Frontal cortex (tissue), 4 donors: Measurements from ENCODE around the gene ZDHHC14. TPM values are rescaled to one million over a fixed set of nuclear protein-coding genes. Genes with fewer than 3 reads are reported as not detected.

ENCODE experiments used
- DNase-seq, 2 donors: peaks; one replicate each; pipeline ENCODE4 v3.0.0; 2012; ENCODE audit warnings: low spot score in 2 of 2
- FAIRE-seq: peaks from 2 replicates; lab custom pipeline; 2012; peaks lifted over from hg19 to GRCh38; lab: Jason Lieb, UNC
- total RNA-seq: library from RNA; depleted of rRNA; stranded (reverse); fragments of >200 nt; gene quantifications from one replicate; pipeline ENCODE4 v1.2.3, GENCODE V29; 2014
- donor health status: control.
- donor health status: control.
- donor health status: control.

The ZDHHC14 gene
- total RNA-seq, 1 donor from 2014 or later: 9.0 TPM

- FAIRE-seq: no peak
- DNase-seq: no peak
Observed at GRCh38 chr6:157525918-157526425, 145.0 kb downstream of the ZDHHC14 start.

GRCh38 chr6:157527471-157527907 lies 146.5 kb downstream of the ZDHHC14 start:
- FAIRE-seq (no peak), DNase-seq (no peak)

- no peak for FAIRE-seq
Observed at GRCh38 chr6:157528931-157529653, 148.1 kb downstream of the ZDHHC14 start.

GRCh38 chr6:157529654-157530039 lies 148.7 kb downstream of the ZDHHC14 start:
- FAIRE-seq: no peak
- DNase-seq: no peak

More at GRCh38 chr6:157528931-157529653, 148.1 kb downstream of the ZDHHC14 start:
- no peak for DNase-seq

GRCh38 chr6:157530126-157530525 lies 149.1 kb downstream of the ZDHHC14 start:
- DNase-seq: no peak
- no peak for FAIRE-seq

- FAIRE-seq: no peak
Observed at GRCh38 chr6:157530724-157531168, 149.8 kb downstream of the ZDHHC14 start.

GRCh38 chr6:157531169-157531985 lies 150.4 kb downstream of the ZDHHC14 start:
- FAIRE-seq (no peak), DNase-seq (no peak)

More at GRCh38 chr6:157530724-157531168, 149.8 kb downstream of the ZDHHC14 start:
- no peak for DNase-seq

GRCh38 chr6:157531986-157532365 lies 151.0 kb downstream of the ZDHHC14 start:
- DNase-seq: no peak
- no peak for FAIRE-seq

- no peak for FAIRE-seq
- DNase-seq: no peak
Observed at GRCh38 chr6:157533048-157533871, 152.3 kb downstream of the ZDHHC14 start.

GRCh38 chr6:157534134-157534871 lies 153.3 kb downstream of the ZDHHC14 start:
- FAIRE-seq (no peak), DNase-seq (no peak)

GRCh38 chr6:157534977-157535339 lies 154.0 kb downstream of the ZDHHC14 start:
- DNase-seq: no peak
- FAIRE-seq: no peak

GRCh38 chr6:157535340-157536222 lies 154.6 kb downstream of the ZDHHC14 start:
- DNase-seq (no peak), FAIRE-seq (no peak)

GRCh38 chr6:157536223-157536545 lies 155.2 kb downstream of the ZDHHC14 start:
- FAIRE-seq: no peak

GRCh38 chr6:157537556-157537955 lies 156.6 kb downstream of the ZDHHC14 start:
- DNase-seq: no peak

More at GRCh38 chr6:157536223-157536545, 155.2 kb downstream of the ZDHHC14 start:
- no peak for DNase-seq

GRCh38 chr6:157538168-157538567 lies 157.2 kb downstream of the ZDHHC14 start:
- FAIRE-seq: no peak

More at GRCh38 chr6:157537556-157537955, 156.6 kb downstream of the ZDHHC14 start:
- no peak for FAIRE-seq

GRCh38 chr6:157538698-157539097 lies 157.7 kb downstream of the ZDHHC14 start:
- DNase-seq (no peak), FAIRE-seq (no peak)

More at GRCh38 chr6:157538168-157538567, 157.2 kb downstream of the ZDHHC14 start:
- DNase-seq: no peak

- FAIRE-seq: no peak
- no peak for DNase-seq
Observed at GRCh38 chr6:157539421-157539822, 158.4 kb downstream of the ZDHHC14 start.
